Endothelial cell of umbilical vein (primary cell): ENCODE data around the gene CHERP. TPM values are rescaled to one million over a fixed set of nuclear protein-coding genes. Genes with fewer than 3 reads are reported as not detected.
"Not testable (repeated sequence)": the region's sequence is repeated elsewhere in the genome, so short reads cannot be mapped to it uniquely, and the experiment has no call there.

Experiments used
- BruUV-seq: library from RNA; stranded (reverse); fragments of 400-500 nt; replicated peaks from 2 replicates; lab custom pipeline; 2021; lab: Mats Ljungman, UMichigan
- CTCF ChIA-PET: fragments of 300-600, 350-600 bp; sonication (Branson Sonifier 250); formaldehyde crosslinking; loops from one replicate; lab custom pipeline; 2021; ENCODE audit warnings: antibody characterized with exemption, inconsistent platforms; lab: Charles Lee
- POLR2A ChIA-PET: fragments of 300-600, 350-600 bp; sonication (Branson Sonifier 250); formaldehyde crosslinking; loops from one replicate; lab custom pipeline; 2021; ENCODE audit warnings: antibody characterized with exemption, inconsistent platforms; lab: Charles Lee
- DNase-seq: peaks from one replicate; pipeline ENCODE4 v3.0.0-alpha.2; 2011; ENCODE audit warnings: low read depth, low spot score
- FAIRE-seq: peaks from 2 replicates; lab custom pipeline; 2011; peaks lifted over from hg19 to GRCh38; lab: Jason Lieb, UNC
- H2AFZ ChIP-seq: 2 replicates; pipeline ENCODE4 v1.6.0; 2012; ENCODE audit warnings: low read depth, low read length, control low read depth, inconsistent platforms
- H3K27ac ChIP-seq: 2 replicates; pipeline ENCODE4 v1.5.1; 2011; ENCODE audit warnings: low read depth, mild to moderate bottlenecking, control low read depth, low read length, moderate library complexity; ENCODE audit not compliant: insufficient read depth
- H3K27me3 ChIP-seq, 2 experiments: 2 replicates each; pipeline versions ENCODE4 v1.6.0 to v1.6.1; 2011; ENCODE audit warnings: low read length in 2 of 2, mixed read lengths in 1 of 2; ENCODE audit not compliant: control insufficient read depth in 2 of 2, insufficient read depth in 2 of 2
- H3K36me3 ChIP-seq, 2 experiments: 2 replicates in 1 of 2; 3 replicates in 1 of 2; pipeline ENCODE4 v1.5.1; 2011; ENCODE audit warnings: low read length in 2 of 2, mild to moderate bottlenecking in 1 of 2, moderate library complexity in 1 of 2; ENCODE audit not compliant: control insufficient read depth in 2 of 2, insufficient read depth in 2 of 2; ENCODE audit errors: extremely low read depth in 1 of 2
- H3K4me1 ChIP-seq: 3 replicates; pipeline ENCODE4 v1.5.1; 2011; ENCODE audit warnings: mild to moderate bottlenecking, low read length; ENCODE audit not compliant: control insufficient read depth, insufficient read depth; ENCODE audit errors: extremely low read depth
- H3K4me2 ChIP-seq: 2 replicates; pipeline ENCODE4 v1.6.1; 2011; ENCODE audit warnings: low read length, control low read depth, mixed read lengths; ENCODE audit not compliant: insufficient read depth
- H3K4me3 ChIP-seq, 3 experiments: fragments of 200-600 bp in 1 of 3; sonication (generic), shearing (Covaris generic) in 1 of 3; replicated peaks in 1 of 3; 2 replicates each; pipeline ENCODE4 v1.5.1; 2011 to 2016; ENCODE audit warnings: control low read depth in 3 of 3, low read length in 3 of 3, mild to moderate bottlenecking in 2 of 3, inconsistent platforms in 1 of 3, low read depth in 1 of 3, moderate library complexity in 1 of 3; ENCODE audit not compliant: insufficient read depth in 1 of 3
- H3K79me2 ChIP-seq: 2 replicates; pipeline ENCODE4 v1.6.0; 2012; ENCODE audit warnings: low read length, inconsistent platforms; ENCODE audit not compliant: control insufficient read depth, insufficient read depth
- H3K9ac ChIP-seq: replicated peaks from 2 replicates; pipeline ENCODE3; 2011; ENCODE audit warnings: low read length, control low read depth; ENCODE audit not compliant: insufficient read depth; ENCODE audit errors: extremely low read depth
- H3K9me1 ChIP-seq: replicated peaks from 3 replicates; pipeline ENCODE4 v1.6.0; 2011; ENCODE audit warnings: mild to moderate bottlenecking, low read length; ENCODE audit not compliant: control insufficient read depth, insufficient read depth; ENCODE audit errors: extremely low read depth
- H3K9me3 ChIP-seq: replicated peaks from 2 replicates; pipeline ENCODE4 v1.5.1; 2012; ENCODE audit warnings: low read length, inconsistent platforms; ENCODE audit not compliant: control insufficient read depth, insufficient read depth
- H4K20me1 ChIP-seq: replicated peaks from 2 replicates; pipeline ENCODE3; 2011; ENCODE audit warnings: mild to moderate bottlenecking, low read length; ENCODE audit not compliant: control insufficient read depth, insufficient read depth; ENCODE audit errors: extremely low read depth
- CTCF ChIP-seq, 2 donors: IDR thresholded peaks; 1 replicate in 1 of 2; 2 replicates in 1 of 2; pipeline ENCODE4 v1.5.1; 2011; ENCODE audit warnings: low read length in 2 of 2, mild to moderate bottlenecking in 2 of 2, moderate library complexity in 2 of 2, control low read depth in 1 of 2, inconsistent platforms in 1 of 2, low read depth in 1 of 2; ENCODE audit not compliant: insufficient read depth in 1 of 2; ENCODE audit errors: extremely low read depth in 1 of 2
- EZH2 ChIP-seq: IDR thresholded peaks from 2 replicates; pipeline ENCODE4 v1.6.1; 2012; ENCODE audit warnings: borderline replicate concordance, low read depth, mild to moderate bottlenecking, moderate library complexity, low read length, inconsistent platforms; ENCODE audit not compliant: severe bottlenecking
- FOS ChIP-seq: IDR thresholded peaks from 2 replicates; pipeline ENCODE4 v1.6.1; 2011; ENCODE audit warnings: mild to moderate bottlenecking, low read length, moderate library complexity, borderline replicate concordance; ENCODE audit not compliant: insufficient read depth
- GATA2 ChIP-seq: IDR thresholded peaks from 2 replicates; pipeline ENCODE4 v1.7.0; 2011; ENCODE audit warnings: low read depth, mild to moderate bottlenecking, moderate library complexity, mixed read lengths, low read length; ENCODE audit not compliant: insufficient read length, insufficient read depth
- JUN ChIP-seq: IDR thresholded peaks from 2 replicates; pipeline ENCODE4 v1.6.1; 2011; ENCODE audit warnings: borderline replicate concordance, low read depth; ENCODE audit not compliant: insufficient read length, insufficient read depth
- MYC ChIP-seq: IDR thresholded peaks from one replicate; pipeline ENCODE4 v1.6.1; 2011; ENCODE audit warnings: mild to moderate bottlenecking, low read depth, low read length
- POLR2A ChIP-seq: IDR thresholded peaks from 2 replicates; pipeline ENCODE4 v1.6.1; 2012; ENCODE audit warnings: low read depth, mild to moderate bottlenecking, control low read depth, low read length
- POLR2AphosphoS5 ChIP-seq: IDR thresholded peaks from 2 replicates; pipeline ENCODE4 v1.6.1; 2012; ENCODE audit warnings: low read depth, mild to moderate bottlenecking, control low read depth, low read length, moderate library complexity; ENCODE audit not compliant: insufficient read depth
- dilution Hi-C: fragments of 300-500 bp; cut with MboI; formaldehyde crosslinking; loops from one replicate; pipeline ENCODE4 v1.15.0; 2019; ENCODE audit warnings: low sequenced_read_pairs; ENCODE audit not compliant: extremely low pct_ligation_motif_present
- intact Hi-C: fragments of 100-400 bp; cut with micrococcal nuclease; formaldehyde crosslinking; loops from one replicate; pipeline ENCODE4 v1.10.0; 2022
- polyA plus RNA-seq, 4 experiments: library from polyadenylated mRNA; depleted of rRNA in 3 of 4; stranded (reverse) in 3 of 4; unstranded in 1 of 4; fragments of >200 nt; gene quantifications; 2 replicates each; pipeline versions ENCODE4 v1.2.1 to v1.2.3, GENCODE V29; 2011 to 2012; ENCODE audit warnings: missing spikeins in 1 of 4
- total RNA-seq: library from RNA; stranded (reverse); gene quantifications from 2 replicates; pipeline ENCODE4 v1.2.3, GENCODE V29; 2021
- TF ChIP-seq, protein P1 (sequence below): IDR thresholded peaks from 2 replicates; pipeline ENCODE4 v1.6.1; 2011; ENCODE audit not compliant: insufficient read depth, insufficient read length

Gene CHERP
- total and polyA plus RNA-seq, 2 donors (not counting 3 experiments of a cell fraction or from before 2014, with no cell fraction given), result 8.9 to 53.9 TPM

DNA sequence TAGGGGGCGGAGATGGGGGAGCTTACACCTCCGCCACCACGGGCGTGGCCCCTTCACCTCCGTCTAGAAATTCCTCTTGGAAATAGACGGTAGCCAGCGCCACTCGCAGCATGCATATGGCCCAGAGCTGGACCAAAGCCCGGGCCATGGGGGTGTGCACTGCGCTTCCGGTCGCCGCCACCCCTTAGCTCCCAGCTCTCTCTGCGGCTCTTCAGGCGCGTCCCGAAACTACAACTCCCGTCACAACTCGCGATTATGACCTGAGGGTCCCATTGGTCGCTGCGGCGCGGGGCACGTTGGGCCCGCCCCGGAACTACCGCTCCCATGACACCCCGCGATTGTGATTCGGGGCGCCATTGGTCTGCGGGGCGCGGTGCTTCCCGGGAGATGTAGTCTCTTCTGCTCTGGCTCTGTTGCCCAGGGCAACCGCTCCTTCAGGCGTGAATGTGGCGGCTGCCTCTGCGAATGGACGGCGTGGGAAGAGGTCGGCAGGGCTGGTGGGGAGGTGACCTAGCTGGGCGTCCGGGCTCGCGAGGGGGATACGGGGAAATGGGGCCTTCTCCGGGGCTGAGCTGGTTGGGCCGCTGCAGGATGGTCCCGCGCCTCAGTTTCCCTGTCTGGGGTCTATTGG, 46.1 kb downstream of the CHERP start, which contains the start of the genes C19orf44 and CALR3:
C19orf44 (plus strand) TSS at position 413 of the 631 bp plus-strand sequence. CDS start 4,399 bp downstream, outside the sequence.
CALR3 (minus strand) TSS at position 186 of the 631 bp plus-strand sequence; CDS start at position 148, 38 bp downstream.
- peak within 1 kb of the TSS; percentile 83 for H3K4me2 ChIP-seq
- H3K4me3 ChIP-seq, result peak within 1 kb of the TSS; percentile 63 to 87 (median 80)
- POLR2A ChIA-PET, result interaction anchor here (1.4 kb wide), 1 partner anchor 164 kb away, joined by 5 read pairs; the partner anchor contains the start of gene SMIM7
- peak; percentile 97 for FAIRE-seq
- peak within 1 kb of the TSS; percentile 49 for H3K27ac ChIP-seq
- no peaks in the 10 kb centered on the region for H3K36me3 ChIP-seq
- H3K4me1 ChIP-seq, result peaks cover 7% of the 10 kb centered on the region
- DNase-seq, result peak; percentile 99
- peaks cover 2% of the 10 kb centered on the region for H3K79me2 ChIP-seq
- intact Hi-C loops, result loop anchor here (1.0 to 5.0 kb wide), 3 partner anchors 24 to 59 kb away; no protein-coding TSS in a partner anchor
- TF ChIP-seq POLR2AphosphoS5 (no peak), MYC (no peak), JUN (no peak), POLR2A (peak; percentile 71), EZH2 (no peak), FOS (no peak), GATA2 (no peak), CTCF (IDR thresholded peaks at IDR 0.05; ENCODE audit: extremely low read depth in 1 of 2, insufficient read depth in 1 of 2, low read depth in 1 of 2, low read length in 2 of 2) (no peak)
- TF ChIP-seq, protein P1, sequence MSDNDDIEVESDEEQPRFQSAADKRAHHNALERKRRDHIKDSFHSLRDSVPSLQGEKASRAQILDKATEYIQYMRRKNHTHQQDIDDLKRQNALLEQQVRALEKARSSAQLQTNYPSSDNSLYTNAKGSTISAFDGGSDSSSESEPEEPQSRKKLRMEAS, result peak; percentile 2
- no peaks in the 10 kb centered on the region for H3K27me3 ChIP-seq
- no peaks in the 10 kb centered on the region for H3K9me1 ChIP-seq
- BruUV-seq, result no TSS peak
- CTCF ChIA-PET, result interaction anchor here (0.6 to 2.1 kb wide), 6 partner anchors 9 to 1157 kb away, joined by 3 to 18 read pairs (median 4); no protein-coding TSS in a partner anchor
- peak within 1 kb of the TSS; percentile 98 for H2AFZ ChIP-seq
- no peaks in the 10 kb centered on the region for H3K9me3 ChIP-seq
- no peaks in the 10 kb centered on the region for H4K20me1 ChIP-seq
- peak within 1 kb of the TSS; percentile 66 for H3K9ac ChIP-seq
- dilution Hi-C loops, result no loop called here

DNA sequence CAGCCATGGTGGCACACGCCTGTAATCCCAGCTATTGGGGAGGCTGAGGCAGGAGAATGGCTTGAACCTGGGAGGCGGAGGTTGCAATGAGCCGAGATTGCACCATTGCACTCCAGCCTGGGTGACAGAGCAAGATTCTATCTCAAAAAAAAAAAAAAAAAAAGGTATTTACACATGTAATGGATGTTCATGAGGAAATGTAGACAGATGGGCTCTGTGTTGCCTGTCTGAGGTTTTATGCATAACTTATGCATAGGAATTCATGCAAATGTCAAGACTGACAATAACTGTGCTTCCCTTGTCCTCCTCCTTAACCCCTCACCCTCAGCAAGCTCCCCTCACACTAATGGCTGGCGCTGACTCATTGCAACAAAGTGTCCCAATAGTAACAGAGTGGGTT, 55.8 kb downstream of the CHERP start:
- H3K4me1 ChIP-seq, FAIRE-seq, H3K27me3 ChIP-seq, dilution Hi-C loops, H3K36me3 ChIP-seq, BruUV-seq, H4K20me1 ChIP-seq, H3K4me3 ChIP-seq, DNase-seq, intact Hi-C loops, H3K27ac ChIP-seq, H3K9me3 ChIP-seq, H3K4me2 ChIP-seq, POLR2A ChIA-PET, H3K79me2 ChIP-seq, H3K9me1 ChIP-seq, H3K9ac ChIP-seq, H2AFZ ChIP-seq: not testable (repeated sequence)
- CTCF ChIA-PET, result interaction anchor here (0.7 to 1.3 kb wide), 3 partner anchors 10 to 44 kb away, joined by 3 read pairs; partner anchors contain the start of genes C19orf44 and CALR3
